GM23338 (cell line): ENCODE measurements around the gene EMCN. TPM values are rescaled to one million over a fixed set of nuclear protein-coding genes. Genes with fewer than 3 reads are reported as not detected.

ENCODE experiments used
- ATAC-seq: fragments of 200-7000 bp; cut with Tn5 transposase; 3 replicates; pipeline ENCODE4 v1.9.1; 2020
- DNase-seq: peaks from one replicate; pipeline ENCODE4 v3.0.0-alpha.2; 2015; ENCODE audit warnings: low spot score
- H2AFZ ChIP-seq: fragments of 200-600 bp; sonication (generic); 2 replicates; pipeline ENCODE4 v1.8.0; 2016; ENCODE audit warnings: antibody characterized with exemption, mild to moderate bottlenecking, moderate library complexity
- H3F3A ChIP-seq: fragments of 200-600 bp; sonication (generic); replicated peaks from 2 replicates; pipeline ENCODE4 v1.8.0; 2017; ENCODE audit warnings: antibody characterized with exemption, mixed run types, low read depth
- H3K27ac ChIP-seq: fragments of 200-600 bp; sonication (generic); 2 replicates; pipeline ENCODE4 v1.6.1; 2016; ENCODE audit warnings: low read depth
- H3K27me3 ChIP-seq: fragments of 200-600 bp; sonication (generic); 2 replicates; pipeline ENCODE4 v1.8.0; 2016; ENCODE audit warnings: mild to moderate bottlenecking, mixed run types, moderate library complexity; ENCODE audit not compliant: insufficient read depth
- H3K36me3 ChIP-seq: fragments of 200-600 bp; sonication (generic); 2 replicates; pipeline ENCODE4 v1.8.0; 2016; ENCODE audit warnings: mild to moderate bottlenecking; ENCODE audit not compliant: insufficient read depth
- H3K4me1 ChIP-seq: fragments of 200-600 bp; sonication (generic); 2 replicates; pipeline ENCODE4 v1.8.0; 2016; ENCODE audit warnings: mild to moderate bottlenecking, moderate library complexity; ENCODE audit not compliant: insufficient read depth
- H3K4me2 ChIP-seq: fragments of 200-600 bp; sonication (generic); 2 replicates; pipeline ENCODE4 v1.7.1; 2017; ENCODE audit warnings: mixed run types
- H3K4me3 ChIP-seq: fragments of 200-600 bp; sonication (generic); 2 replicates; pipeline ENCODE4 v1.6.1; 2016; ENCODE audit warnings: mixed run types
- H3K79me2 ChIP-seq: fragments of 200-600 bp; sonication (generic); replicated peaks from 2 replicates; pipeline ENCODE4 v1.8.0; 2017; ENCODE audit warnings: mild to moderate bottlenecking; ENCODE audit not compliant: insufficient read depth
- H3K9me2 ChIP-seq: fragments of 200-600 bp; sonication (generic); 2 replicates; pipeline ENCODE4 v1.8.0; 2017; ENCODE audit not compliant: insufficient read depth
- H4K20me1 ChIP-seq: fragments of 200-600 bp; sonication (generic); replicated peaks from 2 replicates; pipeline ENCODE4 v1.8.0; 2017; ENCODE audit warnings: mild to moderate bottlenecking; ENCODE audit not compliant: insufficient read depth
- H3K27ac Mint-ChIP-seq: 2 replicates; pipeline ENCODE4 v1.8.0; 2020; ENCODE audit warnings: inconsistent platforms, mild to moderate bottlenecking, moderate library complexity, mixed read lengths
- H3K27me3 Mint-ChIP-seq: 3 replicates; pipeline ENCODE4 v1.8.0; 2022; ENCODE audit warnings: low read depth, mild to moderate bottlenecking, moderate library complexity, mixed read lengths, inconsistent platforms; ENCODE audit not compliant: insufficient read depth, poor library complexity
- H3K36me3 Mint-ChIP-seq: 3 replicates; pipeline ENCODE4 v1.8.0; 2021; ENCODE audit warnings: low read depth, mild to moderate bottlenecking, inconsistent platforms, moderate library complexity, mixed read lengths
- H3K4me1 Mint-ChIP-seq: 3 replicates; pipeline ENCODE4 v1.8.0; 2020; ENCODE audit warnings: mild to moderate bottlenecking, inconsistent platforms, mixed read lengths
- H3K4me3 Mint-ChIP-seq: 3 replicates; pipeline ENCODE4 v1.8.0; 2021; ENCODE audit warnings: moderate library complexity, mild to moderate bottlenecking, inconsistent platforms, mixed read lengths
- H3K9me3 Mint-ChIP-seq: 3 replicates; pipeline ENCODE4 v1.8.0; 2020; ENCODE audit warnings: moderate library complexity, mild to moderate bottlenecking, inconsistent platforms, mixed read lengths
- CREB1 ChIP-seq: fragments of 250-450 bp; sonication (Bioruptor Pico); IDR thresholded peaks from 2 replicates; pipeline ENCODE4 v1.5.0; 2020; ENCODE audit warnings: low read depth, mild to moderate bottlenecking, moderate library complexity
- EZH2 ChIP-seq: fragments of 200-600 bp; sonication (generic); IDR thresholded peaks from one replicate; pipeline ENCODE4 v1.8.0; 2017; ENCODE audit warnings: antibody characterized with exemption, mild to moderate bottlenecking, low read depth; ENCODE audit not compliant: unreplicated experiment
- EZH2phosphoT487 ChIP-seq: fragments of 200-600 bp; sonication (generic); IDR thresholded peaks from one replicate; pipeline ENCODE4 v1.8.1; 2018; ENCODE audit warnings: antibody characterized with exemption; ENCODE audit not compliant: unreplicated experiment
- JUNB ChIP-seq: IDR thresholded peaks from one replicate; pipeline ENCODE4 v1.6.1; 2016; ENCODE audit warnings: antibody characterized with exemption; ENCODE audit not compliant: unreplicated experiment
- NANOG ChIP-seq: IDR thresholded peaks from 2 replicates; pipeline ENCODE4 v1.6.1; 2016; ENCODE audit warnings: antibody characterized with exemption, borderline replicate concordance
- POLR2AphosphoS5 ChIP-seq: IDR thresholded peaks from 2 replicates; pipeline ENCODE4 v1.6.1; 2016; ENCODE audit warnings: antibody characterized with exemption, low read depth
- STAT1 ChIP-seq: IDR thresholded peaks from one replicate; pipeline ENCODE4 v1.6.1; 2016; ENCODE audit warnings: antibody characterized with exemption; ENCODE audit not compliant: unreplicated experiment
- ZNF114 ChIP-seq: fragments of 250-450 bp; sonication (Bioruptor Pico); IDR thresholded peaks from 2 replicates; pipeline ENCODE4 v1.5.0; 2020; ENCODE audit warnings: mild to moderate bottlenecking, moderate library complexity
- ZNF331 ChIP-seq: fragments of 250-450 bp; sonication (Bioruptor Pico); IDR thresholded peaks from 2 replicates; pipeline ENCODE4 v1.5.0; 2020; ENCODE audit warnings: low read depth, mild to moderate bottlenecking, moderate library complexity
- ZNF462 ChIP-seq: fragments of 250-450 bp; sonication (Bioruptor Pico); IDR thresholded peaks from 2 replicates; pipeline ENCODE4 v1.5.0; 2020; ENCODE audit warnings: mild to moderate bottlenecking, moderate library complexity
- polyA plus RNA-seq: library from polyadenylated mRNA; unstranded; fragments of >200 nt; fragmentation: Nextera tagmentation; extraction: Ambion mirVana; gene quantifications from 2 replicates; pipeline ENCODE4 v1.2.1, GENCODE V29; 2016
- total RNA-seq: library from RNA; depleted of rRNA; stranded (reverse); fragments of >200 nt; shearing (Covaris generic); gene quantifications from 2 replicates; pipeline ENCODE4 v1.2.3, GENCODE V29; 2014
- TF ChIP-seq, protein P1 (sequence below): IDR thresholded peaks from one replicate; pipeline ENCODE4 v1.6.1; 2018; ENCODE audit warnings: antibody characterized with exemption; ENCODE audit not compliant: unreplicated experiment
- TF ChIP-seq, protein P2 (sequence below), 2 experiments: fragments of 200-600 bp in 1 of 2; sonication (generic) in 1 of 2; conservative IDR thresholded peaks; 2 replicates each; pipeline versions ENCODE4 v1.5.1 to v1.6.1; 2016 to 2017; ENCODE audit warnings: antibody characterized with exemption in 2 of 2, low read depth in 2 of 2, mild to moderate bottlenecking in 2 of 2, moderate library complexity in 1 of 2
- TF ChIP-seq, protein P3 (sequence below): IDR thresholded peaks from 2 replicates; pipeline ENCODE4 v1.6.1; 2016; ENCODE audit warnings: antibody characterized with exemption

Gene EMCN
- total and polyA plus RNA-seq, 2 experiments from 2014 or later, result not detected

DNA sequence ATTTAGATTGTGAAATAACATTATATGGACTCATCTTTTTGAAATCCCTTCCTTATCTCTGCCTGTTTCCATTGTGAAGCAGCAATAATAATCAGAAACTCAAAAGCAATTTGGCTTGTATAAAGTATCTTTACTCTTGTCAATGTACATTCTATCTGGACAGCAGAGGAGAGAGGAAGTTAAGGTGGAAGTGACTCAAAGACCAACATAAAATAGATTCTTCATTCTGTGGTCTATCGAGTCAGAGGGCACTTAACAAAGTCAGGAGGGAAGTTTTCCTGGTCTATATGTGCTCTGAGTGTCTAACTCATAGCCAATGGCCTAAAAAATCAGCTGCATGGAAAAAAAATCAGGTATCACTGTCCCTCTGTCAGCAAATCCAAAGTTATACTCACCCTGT, 155.5 kb downstream of the EMCN start:
- no peaks in the 10 kb centered on the region for H3K9me2 ChIP-seq
- Mint-ChIP-seq H3K27me3 (no peaks in the 10 kb centered on the region), H3K36me3 (peaks cover 11% of the 10 kb centered on the region; the same call in 1 of the 3 replicates), H3K27ac (no peak overlapping the region), H3K9me3 (peaks cover 14% of the 10 kb centered on the region), H3K4me3 (no peak overlapping the region), H3K4me1 (peaks cover 10% of the 10 kb centered on the region; the same call in 2 of the 3 replicates)
- H2AFZ ChIP-seq, result no peak overlapping the region
- TF ChIP-seq STAT1, result no peak
- TF ChIP-seq EZH2phosphoT487, result no peak
- TF ChIP-seq, protein P1, sequence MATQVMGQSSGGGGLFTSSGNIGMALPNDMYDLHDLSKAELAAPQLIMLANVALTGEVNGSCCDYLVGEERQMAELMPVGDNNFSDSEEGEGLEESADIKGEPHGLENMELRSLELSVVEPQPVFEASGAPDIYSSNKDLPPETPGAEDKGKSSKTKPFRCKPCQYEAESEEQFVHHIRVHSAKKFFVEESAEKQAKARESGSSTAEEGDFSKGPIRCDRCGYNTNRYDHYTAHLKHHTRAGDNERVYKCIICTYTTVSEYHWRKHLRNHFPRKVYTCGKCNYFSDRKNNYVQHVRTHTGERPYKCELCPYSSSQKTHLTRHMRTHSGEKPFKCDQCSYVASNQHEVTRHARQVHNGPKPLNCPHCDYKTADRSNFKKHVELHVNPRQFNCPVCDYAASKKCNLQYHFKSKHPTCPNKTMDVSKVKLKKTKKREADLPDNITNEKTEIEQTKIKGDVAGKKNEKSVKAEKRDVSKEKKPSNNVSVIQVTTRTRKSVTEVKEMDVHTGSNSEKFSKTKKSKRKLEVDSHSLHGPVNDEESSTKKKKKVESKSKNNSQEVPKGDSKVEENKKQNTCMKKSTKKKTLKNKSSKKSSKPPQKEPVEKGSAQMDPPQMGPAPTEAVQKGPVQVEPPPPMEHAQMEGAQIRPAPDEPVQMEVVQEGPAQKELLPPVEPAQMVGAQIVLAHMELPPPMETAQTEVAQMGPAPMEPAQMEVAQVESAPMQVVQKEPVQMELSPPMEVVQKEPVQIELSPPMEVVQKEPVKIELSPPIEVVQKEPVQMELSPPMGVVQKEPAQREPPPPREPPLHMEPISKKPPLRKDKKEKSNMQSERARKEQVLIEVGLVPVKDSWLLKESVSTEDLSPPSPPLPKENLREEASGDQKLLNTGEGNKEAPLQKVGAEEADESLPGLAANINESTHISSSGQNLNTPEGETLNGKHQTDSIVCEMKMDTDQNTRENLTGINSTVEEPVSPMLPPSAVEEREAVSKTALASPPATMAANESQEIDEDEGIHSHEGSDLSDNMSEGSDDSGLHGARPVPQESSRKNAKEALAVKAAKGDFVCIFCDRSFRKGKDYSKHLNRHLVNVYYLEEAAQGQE, result no peak
- TF ChIP-seq, protein P2, sequence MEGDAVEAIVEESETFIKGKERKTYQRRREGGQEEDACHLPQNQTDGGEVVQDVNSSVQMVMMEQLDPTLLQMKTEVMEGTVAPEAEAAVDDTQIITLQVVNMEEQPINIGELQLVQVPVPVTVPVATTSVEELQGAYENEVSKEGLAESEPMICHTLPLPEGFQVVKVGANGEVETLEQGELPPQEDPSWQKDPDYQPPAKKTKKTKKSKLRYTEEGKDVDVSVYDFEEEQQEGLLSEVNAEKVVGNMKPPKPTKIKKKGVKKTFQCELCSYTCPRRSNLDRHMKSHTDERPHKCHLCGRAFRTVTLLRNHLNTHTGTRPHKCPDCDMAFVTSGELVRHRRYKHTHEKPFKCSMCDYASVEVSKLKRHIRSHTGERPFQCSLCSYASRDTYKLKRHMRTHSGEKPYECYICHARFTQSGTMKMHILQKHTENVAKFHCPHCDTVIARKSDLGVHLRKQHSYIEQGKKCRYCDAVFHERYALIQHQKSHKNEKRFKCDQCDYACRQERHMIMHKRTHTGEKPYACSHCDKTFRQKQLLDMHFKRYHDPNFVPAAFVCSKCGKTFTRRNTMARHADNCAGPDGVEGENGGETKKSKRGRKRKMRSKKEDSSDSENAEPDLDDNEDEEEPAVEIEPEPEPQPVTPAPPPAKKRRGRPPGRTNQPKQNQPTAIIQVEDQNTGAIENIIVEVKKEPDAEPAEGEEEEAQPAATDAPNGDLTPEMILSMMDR (conservative IDR thresholded peaks at IDR 0.05; ENCODE audit: low read depth in 2 of 2), result no peak
- no peak for TF ChIP-seq CREB1 (CRISPR knock-in tag)
- TF ChIP-seq, protein P3, sequence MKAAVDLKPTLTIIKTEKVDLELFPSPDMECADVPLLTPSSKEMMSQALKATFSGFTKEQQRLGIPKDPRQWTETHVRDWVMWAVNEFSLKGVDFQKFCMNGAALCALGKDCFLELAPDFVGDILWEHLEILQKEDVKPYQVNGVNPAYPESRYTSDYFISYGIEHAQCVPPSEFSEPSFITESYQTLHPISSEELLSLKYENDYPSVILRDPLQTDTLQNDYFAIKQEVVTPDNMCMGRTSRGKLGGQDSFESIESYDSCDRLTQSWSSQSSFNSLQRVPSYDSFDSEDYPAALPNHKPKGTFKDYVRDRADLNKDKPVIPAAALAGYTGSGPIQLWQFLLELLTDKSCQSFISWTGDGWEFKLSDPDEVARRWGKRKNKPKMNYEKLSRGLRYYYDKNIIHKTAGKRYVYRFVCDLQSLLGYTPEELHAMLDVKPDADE, result no peak
- no peak for TF ChIP-seq ZNF331
- TF ChIP-seq POLR2AphosphoS5, result no peak
- TF ChIP-seq EZH2, result no peak
- TF ChIP-seq NANOG, result no peak
- TF ChIP-seq ZNF462 (CRISPR knock-in tag), result no peak
- TF ChIP-seq ZNF114 (CRISPR knock-in tag), result no peak
- no peak for TF ChIP-seq JUNB
- H3K4me1 ChIP-seq, result no peaks in the 10 kb centered on the region
- ATAC-seq (no peak), DNase-seq (no peak)
- H3K79me2 ChIP-seq, result no peaks in the 10 kb centered on the region
- no peaks in the 10 kb centered on the region for H4K20me1 ChIP-seq
- H3K4me3 ChIP-seq, result no peak overlapping the region
- H3K4me2 ChIP-seq, result no peak overlapping the region
- no peaks in the 10 kb centered on the region for H3F3A ChIP-seq
- H3K36me3 ChIP-seq, result no peaks in the 10 kb centered on the region
- H3K27ac ChIP-seq, result no peak overlapping the region
- no peaks in the 10 kb centered on the region for H3K27me3 ChIP-seq
